22Rv1 (cell line): ENCODE results near the gene SLC26A1.
A peak's percentile ranks its signal among the peaks of the same experiment; 100 is the strongest.

Source experiments
- H3K27ac ChIP-seq: fragments of 450-650 bp; 2 replicates; pipeline ENCODE4 v1.5.1; 2017
- ZFX ChIP-seq: fragments of 450-650 bp; IDR thresholded peaks from 2 replicates; pipeline ENCODE4 v1.6.1; 2017; ENCODE audit warnings: antibody characterized with exemption, borderline replicate concordance
- TF ChIP-seq, protein P1 (sequence below): fragments of 450-650 bp; IDR thresholded peaks from 2 replicates; pipeline ENCODE4 v1.5.1; 2017; ENCODE audit warnings: mild to moderate bottlenecking

Gene SLC26A1

DNA sequence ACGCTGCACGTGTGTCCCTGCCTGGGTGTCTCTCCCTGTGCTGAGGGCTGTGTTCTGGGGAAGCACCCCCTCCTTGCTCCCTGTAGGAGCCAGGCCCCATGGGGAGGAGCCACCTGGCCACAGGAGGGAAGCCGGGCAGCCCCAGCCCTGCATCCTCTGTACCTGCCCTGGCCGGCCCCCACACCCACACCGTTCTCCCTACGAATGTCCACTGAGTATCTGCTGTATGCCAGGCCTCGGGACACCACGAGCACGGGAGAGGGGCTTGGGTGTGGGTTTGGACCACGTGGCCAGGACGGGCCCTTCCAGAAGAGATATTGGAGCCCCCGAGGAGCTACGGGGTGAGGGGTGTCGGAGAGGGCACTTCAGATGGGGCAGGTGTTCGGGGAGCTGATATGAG is 24.5 kb upstream of the SLC26A1 start:
- TF ChIP-seq ZFX = no peak
- TF ChIP-seq, protein P1, sequence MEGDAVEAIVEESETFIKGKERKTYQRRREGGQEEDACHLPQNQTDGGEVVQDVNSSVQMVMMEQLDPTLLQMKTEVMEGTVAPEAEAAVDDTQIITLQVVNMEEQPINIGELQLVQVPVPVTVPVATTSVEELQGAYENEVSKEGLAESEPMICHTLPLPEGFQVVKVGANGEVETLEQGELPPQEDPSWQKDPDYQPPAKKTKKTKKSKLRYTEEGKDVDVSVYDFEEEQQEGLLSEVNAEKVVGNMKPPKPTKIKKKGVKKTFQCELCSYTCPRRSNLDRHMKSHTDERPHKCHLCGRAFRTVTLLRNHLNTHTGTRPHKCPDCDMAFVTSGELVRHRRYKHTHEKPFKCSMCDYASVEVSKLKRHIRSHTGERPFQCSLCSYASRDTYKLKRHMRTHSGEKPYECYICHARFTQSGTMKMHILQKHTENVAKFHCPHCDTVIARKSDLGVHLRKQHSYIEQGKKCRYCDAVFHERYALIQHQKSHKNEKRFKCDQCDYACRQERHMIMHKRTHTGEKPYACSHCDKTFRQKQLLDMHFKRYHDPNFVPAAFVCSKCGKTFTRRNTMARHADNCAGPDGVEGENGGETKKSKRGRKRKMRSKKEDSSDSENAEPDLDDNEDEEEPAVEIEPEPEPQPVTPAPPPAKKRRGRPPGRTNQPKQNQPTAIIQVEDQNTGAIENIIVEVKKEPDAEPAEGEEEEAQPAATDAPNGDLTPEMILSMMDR = no peak
- no peak overlapping the region for H3K27ac ChIP-seq

DNA sequence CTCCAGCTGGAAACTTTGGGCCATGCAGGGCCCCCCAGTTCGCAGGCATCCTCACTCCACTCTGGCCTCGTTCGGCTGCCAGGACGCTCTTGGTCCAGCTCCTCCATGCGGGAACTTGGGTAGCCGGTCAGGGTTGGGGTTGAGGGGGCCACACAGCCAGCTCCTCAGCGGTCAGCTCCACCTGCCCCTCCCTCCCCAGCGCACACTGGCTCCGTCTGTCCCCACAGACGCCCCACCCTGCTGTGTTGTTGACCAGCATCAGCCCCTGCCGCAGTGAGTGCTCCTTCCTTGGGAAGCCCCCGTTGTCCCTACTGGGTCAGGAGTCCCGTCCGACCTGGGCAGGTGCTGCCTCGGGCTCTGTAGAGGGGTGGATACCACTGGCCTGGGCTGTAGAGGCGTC is 24.0 kb upstream of the SLC26A1 start:
- no peak overlapping the region for H3K27ac ChIP-seq

DNA sequence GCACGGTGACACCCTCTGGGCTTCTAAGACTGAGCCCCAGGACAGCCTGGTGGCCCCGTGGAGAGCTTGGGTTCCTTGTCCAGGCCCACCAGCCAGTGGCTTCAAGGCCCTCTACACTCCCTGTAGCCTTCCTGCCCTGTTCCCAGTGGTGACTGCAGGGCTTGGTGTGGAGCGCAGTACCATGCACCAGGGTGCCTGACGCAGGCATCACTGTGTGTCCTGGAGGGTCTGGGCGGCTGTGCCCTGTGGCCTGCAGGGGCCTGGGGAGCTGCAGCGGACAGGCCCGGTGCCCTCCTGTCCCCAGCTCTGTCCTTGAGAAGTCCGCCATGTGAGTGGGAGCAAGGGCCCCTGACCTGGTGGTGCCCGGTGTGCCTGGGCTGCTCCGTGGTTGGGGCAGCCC is 22.5 kb upstream of the SLC26A1 start:
- TF ChIP-seq, protein P1 = no peak
- TF ChIP-seq ZFX = no peak
- H3K27ac ChIP-seq = no peak overlapping the region

More for the DNA sequence above, 24.0 kb upstream of the SLC26A1 start:
- TF ChIP-seq, protein P1 = no peak
- TF ChIP-seq ZFX = no peak

DNA sequence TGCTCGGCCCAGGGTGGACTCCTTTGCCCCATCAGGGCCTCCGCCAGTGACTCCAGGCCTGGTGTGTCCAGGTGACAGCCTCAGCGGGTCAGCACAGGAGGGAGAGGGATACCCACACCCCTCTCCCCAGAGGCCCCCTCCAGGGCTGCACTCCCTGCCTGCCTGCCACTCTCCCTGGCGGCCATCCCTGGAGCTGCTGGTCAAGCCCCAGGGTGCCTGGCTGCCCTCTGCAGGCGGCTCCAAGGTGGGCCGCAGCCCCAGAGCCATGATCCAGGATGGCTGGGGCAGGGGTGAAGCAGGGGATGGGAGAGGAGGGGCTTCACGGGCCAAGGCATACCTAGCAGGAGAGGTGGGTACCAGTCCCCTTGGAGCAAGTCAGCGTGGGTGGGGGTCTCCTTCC is 22.0 kb upstream of the SLC26A1 start:
- no peak for TF ChIP-seq ZFX
- TF ChIP-seq, protein P1 = no peak
- no peak overlapping the region for H3K27ac ChIP-seq

DNA sequence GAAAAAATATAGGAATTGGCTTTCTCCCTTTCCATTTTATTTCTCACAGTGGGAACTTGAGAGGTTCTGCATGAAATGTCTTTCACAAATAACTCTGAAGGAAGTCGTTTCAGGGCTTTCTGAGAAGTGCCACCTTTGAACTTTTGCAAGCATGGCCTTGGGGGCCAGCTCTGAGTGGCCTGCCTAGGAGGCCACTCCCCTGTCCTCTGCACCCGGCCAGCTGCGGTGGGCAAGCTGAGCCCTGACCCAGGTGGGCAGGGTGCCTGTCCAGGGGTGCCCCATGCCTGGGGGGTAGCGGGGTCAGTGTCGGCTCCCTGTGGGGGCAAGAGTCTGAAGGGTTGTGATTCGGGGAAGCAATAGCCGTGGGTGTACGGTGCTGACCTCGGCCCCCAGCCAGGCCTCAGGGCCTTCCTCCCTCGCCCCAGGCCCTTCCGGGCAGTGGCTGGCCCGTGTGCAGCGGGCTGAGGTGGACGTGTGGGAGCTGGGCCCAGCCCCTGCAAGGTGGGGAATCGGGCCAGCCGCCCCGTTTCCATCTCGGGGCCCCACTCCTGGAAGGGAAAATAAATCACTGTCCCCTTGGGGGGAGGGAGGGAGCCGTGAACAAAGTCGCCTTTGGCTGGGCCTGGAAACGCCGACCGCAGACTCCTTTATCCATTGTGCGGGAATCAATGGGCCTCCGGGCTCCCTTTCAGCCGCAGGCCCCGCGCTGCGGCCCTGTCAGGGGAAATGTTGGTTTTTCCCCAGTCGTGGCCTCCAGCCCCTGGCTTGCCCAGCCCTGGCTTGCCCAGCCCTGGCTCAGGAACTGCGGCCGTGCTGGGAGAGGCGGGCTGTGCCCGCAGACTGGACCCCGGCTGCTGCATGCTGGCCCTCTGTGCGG is 21.3 kb upstream of the SLC26A1 start:
- no peak overlapping the region; the same call in 1 of the 2 replicates for H3K27ac ChIP-seq
- no peak for TF ChIP-seq ZFX
- TF ChIP-seq, protein P1 = no peak

DNA sequence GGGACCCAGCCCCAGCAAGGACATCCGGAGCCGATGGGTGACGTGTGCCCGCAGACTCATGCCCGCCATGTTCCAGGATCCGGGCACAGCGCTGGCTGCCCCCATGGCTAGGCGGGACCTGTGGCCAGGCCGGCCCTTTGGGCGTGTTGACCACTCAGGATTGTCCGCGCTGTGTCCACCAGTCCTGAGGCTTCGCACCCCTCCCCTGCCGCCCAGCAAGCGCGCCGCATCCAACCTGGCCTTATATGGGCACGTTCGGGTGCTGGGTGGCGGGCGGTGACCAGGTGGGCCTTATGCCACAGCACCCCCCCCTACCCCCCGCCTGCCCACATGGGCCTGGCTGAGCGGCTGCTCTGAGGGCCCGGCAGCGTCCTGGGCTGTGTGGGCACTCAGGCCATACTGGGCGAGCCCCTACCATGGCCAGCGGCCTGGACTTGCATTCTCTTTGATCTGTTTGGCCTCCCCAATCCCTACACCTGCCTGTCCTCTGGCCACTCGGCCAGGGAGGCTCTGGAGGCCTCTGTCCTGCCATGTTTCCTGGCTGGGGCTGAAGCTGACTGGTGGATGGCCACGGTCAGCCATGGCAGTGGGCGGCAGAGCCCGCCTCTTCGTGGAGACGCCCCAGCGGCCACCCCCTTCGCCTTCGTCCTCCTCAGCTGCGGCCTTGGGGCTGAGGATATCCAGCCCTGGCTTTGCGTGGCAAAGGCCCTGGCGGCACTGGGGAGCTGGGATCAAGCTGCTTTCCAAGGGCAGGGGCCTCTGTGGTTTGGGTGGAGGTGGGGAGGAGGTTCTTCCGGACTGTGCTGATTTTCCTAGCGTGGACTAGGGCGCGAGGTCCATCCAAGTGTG is 20.2 kb upstream of the SLC26A1 start:
- H3K27ac ChIP-seq = peak overlapping the region; percentile 8; the same call in 1 of the 2 replicates
- TF ChIP-seq, protein P1 = no peak
- no peak for TF ChIP-seq ZFX
